ENCODE results near the gene KRT79. TPM values are rescaled to one million over a fixed set of nuclear protein-coding genes. Genes with fewer than 3 reads are reported as not detected.
"Not testable (repeated sequence)": the region's sequence is repeated elsewhere in the genome, so short reads cannot be mapped to it uniquely, and the experiment has no call there.

The KRT79 gene
- total and polyA plus RNA-seq, 2 experiments from 2014 or later: 0.07 TPM; not detected in 1

- Histone ChIP-seq H3K27ac (no peak overlapping the region), H3K4me1 (ENCODE audit: insufficient read depth) (peaks cover 5% of the 10 kb centered on the region), H2AFZ (no peak overlapping the region), H4K20me1 (ENCODE audit: insufficient read depth, poor library complexity, severe bottlenecking) (no peaks in the 10 kb centered on the region), H3K4me3 (no peak overlapping the region), H3K36me3 (replicated peaks; ENCODE audit: insufficient read depth, low read depth) (no peaks in the 10 kb centered on the region), H3K4me2 (no peak overlapping the region), H3K79me2 (no peaks in the 10 kb centered on the region), H3K9me3 (ENCODE audit: low read depth) (no peaks in the 10 kb centered on the region), H3K9me2 (replicated peaks; ENCODE audit: insufficient read depth) (no peaks in the 10 kb centered on the region), H3K27me3 (peaks cover 5% of the 10 kb centered on the region)
- TF ChIP-seq EZH2phosphoT487 (IDR thresholded peaks at IDR 0.05; ENCODE audit: low read depth, severe bottlenecking, unreplicated experiment): no peak
- TF ChIP-seq, protein P1, sequence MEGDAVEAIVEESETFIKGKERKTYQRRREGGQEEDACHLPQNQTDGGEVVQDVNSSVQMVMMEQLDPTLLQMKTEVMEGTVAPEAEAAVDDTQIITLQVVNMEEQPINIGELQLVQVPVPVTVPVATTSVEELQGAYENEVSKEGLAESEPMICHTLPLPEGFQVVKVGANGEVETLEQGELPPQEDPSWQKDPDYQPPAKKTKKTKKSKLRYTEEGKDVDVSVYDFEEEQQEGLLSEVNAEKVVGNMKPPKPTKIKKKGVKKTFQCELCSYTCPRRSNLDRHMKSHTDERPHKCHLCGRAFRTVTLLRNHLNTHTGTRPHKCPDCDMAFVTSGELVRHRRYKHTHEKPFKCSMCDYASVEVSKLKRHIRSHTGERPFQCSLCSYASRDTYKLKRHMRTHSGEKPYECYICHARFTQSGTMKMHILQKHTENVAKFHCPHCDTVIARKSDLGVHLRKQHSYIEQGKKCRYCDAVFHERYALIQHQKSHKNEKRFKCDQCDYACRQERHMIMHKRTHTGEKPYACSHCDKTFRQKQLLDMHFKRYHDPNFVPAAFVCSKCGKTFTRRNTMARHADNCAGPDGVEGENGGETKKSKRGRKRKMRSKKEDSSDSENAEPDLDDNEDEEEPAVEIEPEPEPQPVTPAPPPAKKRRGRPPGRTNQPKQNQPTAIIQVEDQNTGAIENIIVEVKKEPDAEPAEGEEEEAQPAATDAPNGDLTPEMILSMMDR (IDR thresholded peaks at IDR 0.05; ENCODE audit: poor library complexity): no peak
- TF ChIP-seq EZH2 (IDR thresholded peaks at IDR 0.05; ENCODE audit: borderline replicate concordance): no peak
- 94% methylated on average over 3 of the region's 3 CpGs for WGBS (ENCODE audit: low lambda C conversion rate, missing lambda C conversion rate)
- no peak for DNase-seq (ENCODE audit: low spot score)
Observed at GRCh38 chr12:52857500-52857899, 23.4 kb upstream of the KRT79 start.

GRCh38 chr12:52856787-52857186, 22.7 kb upstream of the KRT79 start:
- WGBS (ENCODE audit: low lambda C conversion rate, missing lambda C conversion rate): 88% methylated on average over 3 of the region's 3 CpGs
- Histone ChIP-seq H4K20me1 (ENCODE audit: insufficient read depth, poor library complexity, severe bottlenecking) (no peaks in the 10 kb centered on the region), H3K4me2 (no peak overlapping the region)

GRCh38 chr12:52856077-52856476, 22.0 kb upstream of the KRT79 start:
- not testable (repeated sequence) for H4K20me1 ChIP-seq (ENCODE audit: insufficient read depth, poor library complexity, severe bottlenecking); DNase-seq (ENCODE audit: low spot score); H3K4me1 ChIP-seq (ENCODE audit: insufficient read depth); H3K27ac ChIP-seq; H3K9me3 ChIP-seq (ENCODE audit: low read depth); H2AFZ ChIP-seq; H3K4me3 ChIP-seq; H3K4me2 ChIP-seq; H3K36me3 ChIP-seq (replicated peaks; ENCODE audit: insufficient read depth, low read depth); H3K9me2 ChIP-seq (replicated peaks; ENCODE audit: insufficient read depth); H3K27me3 ChIP-seq; H3K79me2 ChIP-seq
- WGBS (ENCODE audit: low lambda C conversion rate, missing lambda C conversion rate): 97% methylated on average over 2 of the region's 2 CpGs

More at GRCh38 chr12:52856787-52857186, 22.7 kb upstream of the KRT79 start:
- no peak overlapping the region for H3K27ac ChIP-seq
- no peak for DNase-seq (ENCODE audit: low spot score)
- H2AFZ ChIP-seq: no peak overlapping the region
- no peaks in the 10 kb centered on the region for H3K79me2 ChIP-seq
- no peaks in the 10 kb centered on the region for H3K9me2 ChIP-seq (replicated peaks; ENCODE audit: insufficient read depth)
- peaks cover 5% of the 10 kb centered on the region for H3K4me1 ChIP-seq (ENCODE audit: insufficient read depth)
- H3K9me3 ChIP-seq (ENCODE audit: low read depth): no peaks in the 10 kb centered on the region
- H3K36me3 ChIP-seq (replicated peaks; ENCODE audit: insufficient read depth, low read depth): no peaks in the 10 kb centered on the region
- peaks cover 8% of the 10 kb centered on the region for H3K27me3 ChIP-seq
- H3K4me3 ChIP-seq: no peak overlapping the region
- TF ChIP-seq, protein P1 (IDR thresholded peaks at IDR 0.05; ENCODE audit: poor library complexity): no peak
- TF ChIP-seq EZH2phosphoT487 (IDR thresholded peaks at IDR 0.05; ENCODE audit: low read depth, severe bottlenecking, unreplicated experiment) (no peak), EZH2 (IDR thresholded peaks at IDR 0.05; ENCODE audit: borderline replicate concordance) (no peak)

DNA sequence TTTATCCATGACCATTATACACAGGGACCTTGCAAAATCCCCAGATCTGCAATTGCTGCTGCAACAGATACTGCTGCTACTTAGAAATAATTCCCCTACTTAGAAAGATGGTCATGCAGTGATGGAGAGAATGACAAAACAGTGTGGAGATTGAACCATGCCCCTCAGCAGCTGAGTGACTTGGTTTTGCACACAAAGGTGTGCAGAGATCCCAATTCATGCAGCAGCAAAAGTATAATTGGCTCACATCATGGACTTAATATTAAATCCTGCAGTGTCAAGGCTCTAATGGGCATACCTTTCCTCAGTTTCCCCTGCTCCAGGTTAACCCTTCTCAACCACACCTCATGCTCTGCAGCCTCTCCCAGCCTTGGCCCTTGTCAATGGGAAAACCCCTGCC, 17.7 kb upstream of the KRT79 start:
- no peak overlapping the region for H3K4me2 ChIP-seq
- H3K9me2 ChIP-seq (replicated peaks; ENCODE audit: insufficient read depth): no peaks in the 10 kb centered on the region
- peaks cover 8% of the 10 kb centered on the region for H3K27me3 ChIP-seq
- H3K36me3 ChIP-seq (replicated peaks; ENCODE audit: insufficient read depth, low read depth): no peaks in the 10 kb centered on the region
- DNase-seq (ENCODE audit: low spot score): no peak
- H4K20me1 ChIP-seq (ENCODE audit: insufficient read depth, poor library complexity, severe bottlenecking): no peaks in the 10 kb centered on the region
- H3K79me2 ChIP-seq: no peaks in the 10 kb centered on the region
- no peak overlapping the region for H3K27ac ChIP-seq
- TF ChIP-seq, protein P1 (IDR thresholded peaks at IDR 0.05; ENCODE audit: poor library complexity): no peak
- TF ChIP-seq EZH2 (IDR thresholded peaks at IDR 0.05; ENCODE audit: borderline replicate concordance) (no peak), EZH2phosphoT487 (IDR thresholded peaks at IDR 0.05; ENCODE audit: low read depth, severe bottlenecking, unreplicated experiment) (no peak)
- no peak overlapping the region for H2AFZ ChIP-seq
- H3K4me3 ChIP-seq: no peak overlapping the region
- no peaks in the 10 kb centered on the region for H3K9me3 ChIP-seq (ENCODE audit: low read depth)
- no peaks in the 10 kb centered on the region for H3K4me1 ChIP-seq (ENCODE audit: insufficient read depth)
